ENCODE measurements around the gene TRIM54.
"Not testable (repeated sequence)": the region's sequence is repeated elsewhere in the genome, so short reads cannot be mapped to it uniquely, and the experiment has no call there.

TRIM54 gene

DNA sequence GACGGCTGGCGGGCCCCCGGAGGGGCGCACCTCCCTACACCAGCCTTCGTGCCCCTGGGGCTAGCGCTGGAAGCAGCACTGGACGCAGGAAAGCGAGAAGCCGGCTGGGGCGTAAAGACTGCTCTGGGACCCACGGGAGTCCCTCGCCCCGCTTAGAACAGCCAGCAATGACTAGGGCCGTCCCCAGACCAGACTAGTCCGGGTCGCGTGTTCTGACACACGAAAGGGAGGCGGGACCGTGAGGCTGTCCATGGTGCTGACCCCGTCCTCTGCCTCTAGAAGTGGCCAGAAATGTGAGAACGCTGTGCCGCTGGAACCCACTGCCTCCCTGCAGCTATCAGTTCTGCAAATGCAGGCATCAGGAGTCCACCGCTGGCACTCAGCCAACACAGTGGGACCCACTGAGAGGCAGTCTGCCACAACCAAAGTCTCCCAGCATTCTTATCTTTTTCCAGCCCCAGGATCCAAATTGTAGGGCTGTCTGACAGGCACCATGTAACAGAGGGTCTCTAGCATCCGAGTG is 26.2 kb downstream of the TRIM54 start, which contains the start of gene UCN:
Gene UCN (minus strand): TSS at position 87 of the 523 bp plus-strand sequence. CDS start 550 bp downstream, outside the sequence.
- Histone ChIP-seq H3K27ac (ENCODE audit: low read depth in 2 of 2, low read length in 2 of 2) (no peak within 1 kb of the TSS), H3K4me1 (ENCODE audit: control insufficient read depth in 2 of 2, insufficient read depth in 2 of 2, low read length in 2 of 2) (peaks cover 8 to 11% of the 10 kb centered on the region in 2 donors), H3K36me3 (ENCODE audit: control insufficient read depth in 2 of 2, insufficient read depth in 2 of 2, low read length in 2 of 2) (peaks cover 0 to 14% of the 10 kb centered on the region in 2 donors), H3K27me3 (ENCODE audit: control insufficient read depth in 2 of 2, insufficient read depth in 2 of 2, low read length in 2 of 2) (peaks cover 32 to 43% of the 10 kb centered on the region in 2 donors), H3K9me3 (ENCODE audit: control insufficient read depth in 2 of 2, low read length in 2 of 2) (no peaks in the 10 kb centered on the region), H3K9ac (ENCODE audit: low read depth in 1 of 2, low read length in 2 of 2) (no peak within 1 kb of the TSS), H3K4me3 (ENCODE audit: low read length in 2 of 2) (no peak within 1 kb of the TSS)

GRCh38 chr2:27309651-27310050 is 27.4 kb downstream of the TRIM54 start:
- peaks cover 8 to 11% of the 10 kb centered on the region in 2 donors for H3K4me1 ChIP-seq (ENCODE audit: control insufficient read depth in 2 of 2, insufficient read depth in 2 of 2, low read length in 2 of 2)

GRCh38 chr2:27312152-27312551 is 29.9 kb downstream of the TRIM54 start:
- Histone ChIP-seq H3K4me1 (ENCODE audit: control insufficient read depth in 2 of 2, insufficient read depth in 2 of 2, low read length in 2 of 2) (peaks cover 0 to 5% of the 10 kb centered on the region in 2 donors), H3K4me3 (ENCODE audit: low read length in 2 of 2) (no peak overlapping the region), H3K36me3 (ENCODE audit: control insufficient read depth in 2 of 2, insufficient read depth in 2 of 2, low read length in 2 of 2) (peaks cover 0 to 24% of the 10 kb centered on the region in 2 donors), H3K27me3 (ENCODE audit: control insufficient read depth in 2 of 2, insufficient read depth in 2 of 2, low read length in 2 of 2) (peaks cover 11 to 17% of the 10 kb centered on the region in 2 donors), H3K9me3 (ENCODE audit: control insufficient read depth in 2 of 2, low read length in 2 of 2) (no peaks in the 10 kb centered on the region), H3K27ac (ENCODE audit: low read depth in 2 of 2, low read length in 2 of 2) (no peak overlapping the region), H3K9ac (ENCODE audit: low read depth in 1 of 2, low read length in 2 of 2) (no peak overlapping the region)

More at GRCh38 chr2:27309651-27310050, 27.4 kb downstream of the TRIM54 start:
- H3K36me3 ChIP-seq (ENCODE audit: control insufficient read depth in 2 of 2, insufficient read depth in 2 of 2, low read length in 2 of 2): peaks cover 0 to 14% of the 10 kb centered on the region in 2 donors
- no peak overlapping the region for H3K4me3 ChIP-seq (ENCODE audit: low read length in 2 of 2)
- H3K9ac ChIP-seq (ENCODE audit: low read depth in 1 of 2, low read length in 2 of 2): no peak overlapping the region
- peaks cover 31 to 39% of the 10 kb centered on the region in 2 donors for H3K27me3 ChIP-seq (ENCODE audit: control insufficient read depth in 2 of 2, insufficient read depth in 2 of 2, low read length in 2 of 2)
- no peaks in the 10 kb centered on the region for H3K9me3 ChIP-seq (ENCODE audit: control insufficient read depth in 2 of 2, low read length in 2 of 2)
- H3K27ac ChIP-seq (ENCODE audit: low read depth in 2 of 2, low read length in 2 of 2): no peak overlapping the region

DNA sequence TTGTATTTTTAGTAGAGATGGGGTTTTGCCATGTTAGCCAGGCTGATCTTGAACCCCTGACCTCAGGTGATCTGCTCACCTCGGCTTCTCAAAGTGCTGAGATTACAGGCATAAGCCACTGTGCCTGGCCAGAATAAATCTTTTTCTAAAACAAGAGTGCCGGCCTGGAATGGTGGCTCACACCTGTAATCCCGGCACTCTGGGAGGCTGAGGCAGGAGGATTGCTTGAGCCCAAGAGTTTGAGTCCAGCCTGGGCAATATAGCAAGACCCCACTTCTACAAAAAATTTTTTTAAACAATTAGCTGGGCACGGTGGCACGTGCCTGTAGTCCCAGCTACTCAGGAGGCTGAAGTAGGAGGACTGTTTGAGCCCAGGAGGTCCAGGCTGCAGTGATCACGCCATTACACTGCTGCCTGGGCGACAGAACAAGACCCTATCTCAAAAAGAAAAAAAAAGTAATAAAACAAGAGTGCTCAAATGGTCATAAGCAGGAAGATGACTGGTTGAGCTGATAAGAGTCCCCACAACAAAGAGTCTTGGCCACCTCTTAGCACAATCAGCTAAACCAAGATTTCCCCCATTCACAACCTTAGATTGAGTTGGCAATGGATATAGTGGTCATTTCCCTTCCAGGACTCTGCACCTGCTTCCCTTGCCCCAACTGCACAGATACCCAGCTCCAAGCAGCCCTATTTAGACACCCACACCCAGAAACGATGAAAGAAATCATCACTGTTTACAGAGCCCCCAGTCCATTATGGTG is 31.8 kb downstream of the TRIM54 start:
- Histone ChIP-seq H3K4me1 (ENCODE audit: control insufficient read depth in 2 of 2, insufficient read depth in 2 of 2, low read length in 2 of 2) (no peaks in the 10 kb centered on the region), H3K4me3 (ENCODE audit: low read length in 2 of 2) (no peak overlapping the region), H3K9ac (ENCODE audit: low read depth in 1 of 2, low read length in 2 of 2) (no peak overlapping the region), H3K36me3 (ENCODE audit: control insufficient read depth in 2 of 2, insufficient read depth in 2 of 2, low read length in 2 of 2) (peaks cover 0 to 25% of the 10 kb centered on the region in 2 donors), H3K9me3 (ENCODE audit: control insufficient read depth in 2 of 2, low read length in 2 of 2) (no peaks in the 10 kb centered on the region), H3K27ac (ENCODE audit: low read depth in 2 of 2, low read length in 2 of 2) (no peak overlapping the region), H3K27me3 (ENCODE audit: control insufficient read depth in 2 of 2, insufficient read depth in 2 of 2, low read length in 2 of 2) (no peaks in the 10 kb centered on the region)

DNA sequence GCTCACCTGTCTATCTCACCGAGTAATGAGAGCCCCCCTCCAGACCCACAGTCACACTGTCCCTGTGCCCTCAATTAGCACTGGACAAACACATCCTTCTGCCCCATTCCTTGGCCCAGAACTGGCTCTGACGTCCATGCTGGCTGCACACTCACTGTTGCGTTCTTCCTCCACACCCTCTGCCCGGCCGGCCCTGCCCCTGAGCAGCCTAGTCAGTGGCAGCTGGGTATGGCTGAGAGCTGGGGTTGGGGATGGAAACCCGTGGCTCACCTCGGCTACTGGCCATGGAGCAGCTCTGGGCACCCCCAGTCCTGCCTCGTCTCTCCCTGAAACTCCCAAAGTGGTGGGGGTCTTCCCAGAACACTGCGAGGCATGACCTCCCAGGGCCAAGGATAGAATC is 32.5 kb downstream of the TRIM54 start:
- H3K27ac ChIP-seq (ENCODE audit: low read depth in 2 of 2, low read length in 2 of 2): no peak overlapping the region
- H3K9me3 ChIP-seq (ENCODE audit: control insufficient read depth in 2 of 2, low read length in 2 of 2): no peaks in the 10 kb centered on the region
- H3K9ac ChIP-seq (ENCODE audit: low read depth in 1 of 2, low read length in 2 of 2): no peak overlapping the region
- H3K4me3 ChIP-seq (ENCODE audit: low read length in 2 of 2): no peak overlapping the region
- H3K27me3 ChIP-seq (ENCODE audit: control insufficient read depth in 2 of 2, insufficient read depth in 2 of 2, low read length in 2 of 2): no peaks in the 10 kb centered on the region
- H3K4me1 ChIP-seq (ENCODE audit: control insufficient read depth in 2 of 2, insufficient read depth in 2 of 2, low read length in 2 of 2): no peaks in the 10 kb centered on the region
- peaks cover 0 to 23% of the 10 kb centered on the region in 2 donors for H3K36me3 ChIP-seq (ENCODE audit: control insufficient read depth in 2 of 2, insufficient read depth in 2 of 2, low read length in 2 of 2)

DNA sequence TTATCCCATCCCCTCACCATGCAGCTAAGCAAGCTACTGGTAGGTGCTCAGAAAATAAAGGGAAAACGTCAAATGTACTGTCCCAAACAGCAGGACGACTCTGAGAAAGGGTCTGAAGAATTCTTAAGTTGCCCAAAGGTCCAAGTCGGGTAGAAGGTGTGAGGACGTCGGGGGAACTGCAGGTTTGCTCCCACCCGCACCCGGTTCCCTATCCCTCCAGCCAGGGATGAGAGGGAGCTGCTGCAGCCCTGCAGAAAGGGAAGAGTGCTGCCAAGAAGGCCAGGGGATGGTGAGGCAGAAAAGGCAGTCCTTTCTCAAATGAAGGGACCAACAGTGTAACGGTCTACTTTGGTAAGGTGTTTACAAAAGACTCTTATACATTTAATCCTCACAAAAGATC is 32.9 kb downstream of the TRIM54 start:
- Histone ChIP-seq H3K27me3 (ENCODE audit: control insufficient read depth in 2 of 2, insufficient read depth in 2 of 2, low read length in 2 of 2) (no peaks in the 10 kb centered on the region), H3K4me1 (ENCODE audit: control insufficient read depth in 2 of 2, insufficient read depth in 2 of 2, low read length in 2 of 2) (no peaks in the 10 kb centered on the region), H3K27ac (ENCODE audit: low read depth in 2 of 2, low read length in 2 of 2) (no peak overlapping the region), H3K4me3 (ENCODE audit: low read length in 2 of 2) (no peak overlapping the region), H3K9me3 (ENCODE audit: control insufficient read depth in 2 of 2, low read length in 2 of 2) (no peaks in the 10 kb centered on the region), H3K9ac (ENCODE audit: low read depth in 1 of 2, low read length in 2 of 2) (no peak overlapping the region), H3K36me3 (ENCODE audit: control insufficient read depth in 2 of 2, insufficient read depth in 2 of 2, low read length in 2 of 2) (peaks cover 0 to 21% of the 10 kb centered on the region in 2 donors)

DNA sequence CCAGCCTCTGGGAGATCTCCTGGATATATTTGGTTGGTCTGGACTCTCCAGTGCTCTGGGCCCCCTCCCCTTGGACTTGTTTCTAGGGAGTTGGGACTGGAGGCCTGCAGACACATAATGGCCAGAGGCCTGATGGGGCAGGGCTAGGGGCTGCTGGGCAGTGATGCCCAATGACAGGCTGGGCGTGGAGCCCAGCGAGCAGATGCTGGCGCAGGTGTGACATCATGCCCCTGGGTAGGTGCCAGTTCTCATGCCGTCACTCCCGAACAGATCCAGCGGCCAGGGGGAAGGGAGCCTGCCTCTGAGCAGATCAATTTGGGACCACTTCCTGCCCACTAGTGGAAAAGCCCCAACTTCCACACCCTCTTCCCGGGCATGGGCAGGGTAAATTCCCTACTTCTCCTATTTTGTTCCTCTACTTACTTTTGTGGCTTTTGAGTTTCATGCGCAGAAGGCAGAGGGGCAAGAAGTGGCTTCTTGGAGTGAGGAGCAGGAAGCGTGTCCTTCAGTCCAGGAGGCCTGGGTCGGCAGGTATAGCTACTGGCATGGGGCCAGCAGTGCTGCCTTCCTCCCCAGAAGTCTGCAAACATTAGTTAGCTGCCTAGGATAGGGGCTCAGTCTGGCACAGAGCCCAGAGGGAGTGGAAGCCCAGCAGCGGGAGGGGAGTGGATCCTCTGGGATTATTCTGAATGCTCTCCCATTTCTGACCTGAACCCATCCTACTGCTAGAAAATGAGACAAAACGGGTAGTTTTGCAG is 34.6 kb downstream of the TRIM54 start:
- H3K27me3 ChIP-seq (ENCODE audit: control insufficient read depth in 2 of 2, insufficient read depth in 2 of 2, low read length in 2 of 2): no peaks in the 10 kb centered on the region
- H3K27ac ChIP-seq (ENCODE audit: low read depth in 2 of 2, low read length in 2 of 2): no peak overlapping the region
- H3K36me3 ChIP-seq (ENCODE audit: control insufficient read depth in 2 of 2, insufficient read depth in 2 of 2, low read length in 2 of 2): peaks cover 0 to 15% of the 10 kb centered on the region in 2 donors
- no peaks in the 10 kb centered on the region for H3K9me3 ChIP-seq (ENCODE audit: control insufficient read depth in 2 of 2, low read length in 2 of 2)
- H3K4me1 ChIP-seq (ENCODE audit: control insufficient read depth in 2 of 2, insufficient read depth in 2 of 2, low read length in 2 of 2): peaks cover under 1 to 5% of the 10 kb centered on the region in 2 donors
- no peak overlapping the region for H3K4me3 ChIP-seq (ENCODE audit: low read length in 2 of 2)
- no peak overlapping the region for H3K9ac ChIP-seq (ENCODE audit: low read depth in 1 of 2, low read length in 2 of 2)

DNA sequence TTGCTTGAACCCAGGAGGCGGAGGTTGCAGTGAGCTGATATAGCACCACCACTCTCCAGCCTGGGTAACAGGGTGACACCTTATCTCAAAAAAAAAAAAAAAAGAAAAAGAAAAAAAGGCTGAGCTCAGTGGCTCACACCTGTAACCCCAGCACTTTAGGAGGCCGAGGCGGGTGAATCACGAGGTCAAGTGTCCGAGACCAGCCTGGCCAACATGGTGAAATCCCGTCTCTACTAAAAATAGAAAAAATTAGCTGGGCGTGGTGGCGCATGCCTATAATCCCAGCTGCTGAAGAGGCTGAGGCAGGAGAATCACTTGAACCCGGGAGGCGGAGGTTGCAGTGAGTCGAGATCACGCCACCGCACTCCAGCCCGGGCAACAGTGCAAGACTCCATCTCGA is 37.6 kb downstream of the TRIM54 start:
- H3K36me3 ChIP-seq (ENCODE audit: control insufficient read depth in 2 of 2, insufficient read depth in 2 of 2, low read length in 2 of 2): peaks cover 0 to 12% of the 10 kb centered on the region in 2 donors
- not testable (repeated sequence) for H3K27me3 ChIP-seq (ENCODE audit: control insufficient read depth in 2 of 2, insufficient read depth in 2 of 2, low read length in 2 of 2); H3K27ac ChIP-seq (ENCODE audit: low read depth in 2 of 2, low read length in 2 of 2); H3K9me3 ChIP-seq (ENCODE audit: control insufficient read depth in 2 of 2, low read length in 2 of 2); H3K4me3 ChIP-seq (ENCODE audit: low read length in 2 of 2); H3K9ac ChIP-seq (ENCODE audit: low read depth in 1 of 2, low read length in 2 of 2)
- H3K4me1 ChIP-seq (ENCODE audit: control insufficient read depth in 2 of 2, insufficient read depth in 2 of 2, low read length in 2 of 2): peaks cover 15 to 23% of the 10 kb centered on the region in 2 donors

GRCh38 chr2:27320958-27321543 is 38.8 kb downstream of the TRIM54 start:
- H3K4me3 ChIP-seq (ENCODE audit: low read length in 2 of 2): no peak overlapping the region
- H3K36me3 ChIP-seq (ENCODE audit: control insufficient read depth in 2 of 2, insufficient read depth in 2 of 2, low read length in 2 of 2): peaks cover 2 to 12% of the 10 kb centered on the region in 2 donors
- H3K27ac ChIP-seq (ENCODE audit: low read depth in 2 of 2, low read length in 2 of 2): no peak overlapping the region
- peaks cover 15 to 23% of the 10 kb centered on the region in 2 donors for H3K4me1 ChIP-seq (ENCODE audit: control insufficient read depth in 2 of 2, insufficient read depth in 2 of 2, low read length in 2 of 2)
- H3K9me3 ChIP-seq (ENCODE audit: control insufficient read depth in 2 of 2, low read length in 2 of 2): no peaks in the 10 kb centered on the region
- no peak overlapping the region for H3K9ac ChIP-seq (ENCODE audit: low read depth in 1 of 2, low read length in 2 of 2)
- H3K27me3 ChIP-seq (ENCODE audit: control insufficient read depth in 2 of 2, insufficient read depth in 2 of 2, low read length in 2 of 2): no peaks in the 10 kb centered on the region

All from mucosa of rectum (tissue), 2 donors.